Endodermal cell (in vitro differentiated cells): Measurements from ENCODE around the gene DENND5B. TPM values are rescaled to one million over a fixed set of nuclear protein-coding genes. Genes with fewer than 3 reads are reported as not detected.
"Not testable (repeated sequence)": the region's sequence is repeated elsewhere in the genome, so short reads cannot be mapped to it uniquely, and the experiment has no call there.

Experiments used
- DNase-seq: peaks from one replicate; pipeline ENCODE4 v3.0.0-alpha.2; 2017
- H3K27ac ChIP-seq: 2 replicates; pipeline ENCODE4 v1.5.1; 2013; ENCODE audit warnings: mild to moderate bottlenecking, low read depth, low read length, moderate library complexity
- H3K27me3 ChIP-seq: 2 replicates; pipeline ENCODE4 v1.6.1; 2013; ENCODE audit warnings: mild to moderate bottlenecking, low read length, moderate library complexity; ENCODE audit not compliant: insufficient read depth, control insufficient read depth, poor library complexity, severe bottlenecking
- H3K36me3 ChIP-seq: 2 replicates; pipeline ENCODE4 v1.7.0; 2013; ENCODE audit warnings: mild to moderate bottlenecking, low read length, moderate library complexity; ENCODE audit not compliant: control insufficient read depth, insufficient read depth
- H3K4me1 ChIP-seq: one replicate; pipeline ENCODE4 v1.7.0; 2013; ENCODE audit warnings: low read length; ENCODE audit not compliant: control insufficient read depth, insufficient read depth
- H3K4me3 ChIP-seq: 2 replicates; pipeline ENCODE4 v1.5.1; 2013; ENCODE audit warnings: mild to moderate bottlenecking, low read length, moderate library complexity
- H3K9ac ChIP-seq: 2 replicates; pipeline ENCODE4 v1.6.1; 2013; ENCODE audit warnings: mild to moderate bottlenecking, low read length, moderate library complexity; ENCODE audit not compliant: poor library complexity, severe bottlenecking; ENCODE audit errors: extremely low read depth
- H3K9me3 ChIP-seq: 2 replicates; pipeline ENCODE4 v1.6.1; 2013; ENCODE audit warnings: mild to moderate bottlenecking, low read length, moderate library complexity; ENCODE audit not compliant: control insufficient read depth
- H3K27ac Mint-ChIP-seq: 2 replicates; pipeline ENCODE4 v1.8.0; 2020; ENCODE audit warnings: mixed read lengths
- H3K27me3 Mint-ChIP-seq: 2 replicates; pipeline ENCODE4 v1.8.0; 2021; ENCODE audit warnings: mild to moderate bottlenecking, mixed read lengths; ENCODE audit not compliant: insufficient read depth
- H3K36me3 Mint-ChIP-seq: 2 replicates; pipeline ENCODE4 v1.8.0; 2020; ENCODE audit warnings: low read depth, mixed read lengths
- H3K4me1 Mint-ChIP-seq: 2 replicates; pipeline ENCODE4 v1.8.0; 2020; ENCODE audit warnings: mixed read lengths
- H3K4me3 Mint-ChIP-seq: 2 replicates; pipeline ENCODE4 v1.8.0; 2020; ENCODE audit warnings: mild to moderate bottlenecking, moderate library complexity, mixed read lengths
- H3K9me3 Mint-ChIP-seq: 2 replicates; pipeline ENCODE4 v1.8.0; 2020; ENCODE audit warnings: mild to moderate bottlenecking, mixed read lengths
- WGBS, 2 experiments: methylation state at CpG; one replicate each; pipeline versions ENCODE4 v1.1.5 to v1.1.7; 2013; ENCODE audit warnings: missing lambda C conversion rate in 2 of 2, mixed read lengths in 1 of 2; ENCODE audit not compliant: insufficient coverage in 1 of 2, insufficient read length in 1 of 2; 5-methylcytosine and 5-hydroxymethylcytosine counted together
- total RNA-seq, 2 donors: library from RNA; stranded (reverse); fragmentation: NEBNext Ultra II Directional in 1 of 2; extraction: Animal tissue kit (Norgen Biotek cat#: 25700) in 1 of 2; gene quantifications; 2 replicates in 1 of 2; 3 replicates in 1 of 2; pipeline ENCODE4 v1.2.1, GENCODE V29; 2021
- TF ChIP-seq, protein P1 (sequence below): fragments of 200-600 bp; sonication (generic); conservative IDR thresholded peaks from 2 replicates; pipeline ENCODE4 v1.5.0; 2021; ENCODE audit warnings: antibody characterized with exemption, mild to moderate bottlenecking

DENND5B gene
- total RNA-seq, 2 donors from 2014 or later = 24.5 to 34.2 TPM

DNA sequence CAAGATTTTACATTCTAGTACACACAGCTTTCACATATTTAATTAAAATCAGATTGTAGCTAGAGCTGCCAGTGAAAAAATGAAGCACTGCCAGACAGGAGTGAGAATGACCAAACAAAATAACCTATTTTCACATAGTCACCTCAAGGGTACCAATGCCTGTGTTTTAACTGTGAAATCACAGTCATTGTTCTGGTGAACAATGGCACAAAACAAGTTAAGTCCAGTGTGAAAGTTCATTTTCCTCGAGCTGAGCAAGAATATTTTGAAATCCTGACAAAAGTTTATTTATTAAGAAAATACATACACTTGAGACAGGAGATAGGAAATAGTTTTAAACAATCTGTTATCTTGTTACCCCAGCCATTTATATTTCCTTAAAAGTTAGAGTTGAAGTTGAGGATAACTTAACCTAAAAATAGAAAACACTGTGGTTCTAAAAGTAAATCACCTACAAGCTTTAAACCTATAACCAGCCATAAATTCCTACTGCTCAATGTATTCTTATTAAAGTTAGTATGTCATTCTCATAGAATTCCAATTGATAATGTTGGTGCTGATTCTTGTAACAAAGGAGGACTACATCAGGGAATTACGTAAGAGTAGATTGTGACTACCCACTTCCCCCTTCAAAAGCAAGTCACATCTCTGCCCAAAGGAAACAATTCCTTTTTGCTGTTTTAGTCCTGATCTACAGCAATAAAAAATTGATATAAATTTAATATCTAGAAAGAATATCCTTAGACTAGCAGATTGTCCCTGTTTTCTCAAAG is 15.9 kb downstream of the DENND5B start:
- WGBS, 2 experiments = 83% methylated on average over 2 of the region's 2 CpGs; no CpG with 5 or more reads in 1 of the 2 experiments
- no peaks in the 10 kb centered on the region for H3K27me3 Mint-ChIP-seq
- H3K27me3 ChIP-seq = no peaks in the 10 kb centered on the region
- H3K9ac ChIP-seq = no peak overlapping the region
- DNase-seq = no peak
- no peak overlapping the region for H3K27ac ChIP-seq
- peaks cover 16% of the 10 kb centered on the region for H3K4me1 ChIP-seq
- H3K4me1 Mint-ChIP-seq = peaks cover 43% of the 10 kb centered on the region
- TF ChIP-seq, protein P1, sequence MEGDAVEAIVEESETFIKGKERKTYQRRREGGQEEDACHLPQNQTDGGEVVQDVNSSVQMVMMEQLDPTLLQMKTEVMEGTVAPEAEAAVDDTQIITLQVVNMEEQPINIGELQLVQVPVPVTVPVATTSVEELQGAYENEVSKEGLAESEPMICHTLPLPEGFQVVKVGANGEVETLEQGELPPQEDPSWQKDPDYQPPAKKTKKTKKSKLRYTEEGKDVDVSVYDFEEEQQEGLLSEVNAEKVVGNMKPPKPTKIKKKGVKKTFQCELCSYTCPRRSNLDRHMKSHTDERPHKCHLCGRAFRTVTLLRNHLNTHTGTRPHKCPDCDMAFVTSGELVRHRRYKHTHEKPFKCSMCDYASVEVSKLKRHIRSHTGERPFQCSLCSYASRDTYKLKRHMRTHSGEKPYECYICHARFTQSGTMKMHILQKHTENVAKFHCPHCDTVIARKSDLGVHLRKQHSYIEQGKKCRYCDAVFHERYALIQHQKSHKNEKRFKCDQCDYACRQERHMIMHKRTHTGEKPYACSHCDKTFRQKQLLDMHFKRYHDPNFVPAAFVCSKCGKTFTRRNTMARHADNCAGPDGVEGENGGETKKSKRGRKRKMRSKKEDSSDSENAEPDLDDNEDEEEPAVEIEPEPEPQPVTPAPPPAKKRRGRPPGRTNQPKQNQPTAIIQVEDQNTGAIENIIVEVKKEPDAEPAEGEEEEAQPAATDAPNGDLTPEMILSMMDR = no peak
- no peak overlapping the region for H3K4me3 Mint-ChIP-seq
- H3K4me3 ChIP-seq = no peak overlapping the region
- peak overlapping the region; percentile 74 for H3K27ac Mint-ChIP-seq
- no peaks in the 10 kb centered on the region for H3K36me3 ChIP-seq
- no peaks in the 10 kb centered on the region for H3K36me3 Mint-ChIP-seq
- no peaks in the 10 kb centered on the region for H3K9me3 Mint-ChIP-seq
- no peaks in the 10 kb centered on the region for H3K9me3 ChIP-seq

- H3K4me3 ChIP-seq, H3K27ac ChIP-seq, H3K27me3 ChIP-seq, H3K9me3 ChIP-seq, H3K36me3 Mint-ChIP-seq, H3K27me3 Mint-ChIP-seq, H3K36me3 ChIP-seq, H3K9me3 Mint-ChIP-seq, H3K9ac ChIP-seq, H3K4me3 Mint-ChIP-seq, DNase-seq: not testable (repeated sequence)
- 60 to 94% methylated on average over 1 to 5 of the region's 7 CpGs for WGBS, 2 experiments
- peaks cover 16% of the 10 kb centered on the region for H3K4me1 ChIP-seq
- H3K27ac Mint-ChIP-seq = peak overlapping the region; percentile 74
- peaks cover 43% of the 10 kb centered on the region for H3K4me1 Mint-ChIP-seq
Observed at GRCh38 chr12:31574367-31574766, 16.6 kb downstream of the DENND5B start.

DNA sequence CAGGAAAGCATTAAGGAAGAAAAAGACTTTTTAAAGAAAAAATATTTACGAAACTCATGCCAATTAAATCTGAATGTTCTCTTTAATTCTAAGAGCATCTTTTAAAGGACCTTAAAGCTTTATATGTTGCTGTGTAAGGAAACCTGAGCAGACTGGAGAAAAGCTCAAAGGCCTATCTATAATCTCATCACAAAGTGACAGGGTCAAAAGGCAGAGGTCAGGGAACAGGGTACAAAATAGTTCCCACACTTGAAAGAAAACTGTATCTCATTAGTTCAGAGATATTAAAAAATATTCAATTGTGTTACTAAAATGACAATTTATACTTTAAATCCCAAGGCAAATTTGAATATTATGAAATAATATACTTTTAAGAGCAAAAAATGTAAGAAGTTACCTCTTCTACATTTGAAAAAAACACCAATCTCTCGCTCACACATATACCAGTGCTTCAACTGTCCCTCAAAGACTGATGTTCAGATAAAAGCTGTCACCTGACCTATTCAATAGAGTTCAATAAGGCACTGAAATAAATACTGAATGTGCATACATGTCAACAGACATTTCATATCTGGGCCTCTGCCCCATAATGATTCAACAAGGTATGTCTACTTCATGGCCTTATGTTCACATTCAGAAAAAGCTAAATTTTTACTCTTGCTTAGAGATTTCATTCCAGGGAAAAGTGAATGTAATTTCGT is 17.9 kb downstream of the DENND5B start:
- H3K27ac ChIP-seq = peak overlapping the region; percentile 74
- Mint-ChIP-seq H3K4me3 (no peak overlapping the region), H3K9me3 (no peaks in the 10 kb centered on the region), H3K4me1 (peaks cover 52% of the 10 kb centered on the region), H3K36me3 (no peaks in the 10 kb centered on the region), H3K27me3 (no peaks in the 10 kb centered on the region), H3K27ac (peak overlapping the region; percentile 77)
- 82 to 97% methylated on average over 2 of the region's 3 CpGs for WGBS, 2 experiments
- no peak overlapping the region for H3K4me3 ChIP-seq
- H3K9ac ChIP-seq = no peak overlapping the region
- TF ChIP-seq, protein P1 = no peak
- H3K4me1 ChIP-seq = peaks cover 16% of the 10 kb centered on the region
- H3K27me3 ChIP-seq = no peaks in the 10 kb centered on the region
- H3K9me3 ChIP-seq = no peaks in the 10 kb centered on the region
- no peak for DNase-seq
- H3K36me3 ChIP-seq = no peaks in the 10 kb centered on the region
